T-helper 17 cell (primary cell): ENCODE results near the gene ANO9. TPM values are rescaled to one million over a fixed set of nuclear protein-coding genes. Genes with fewer than 3 reads are reported as not detected.
"Not testable (repeated sequence)": the region's sequence is repeated elsewhere in the genome, so short reads cannot be mapped to it uniquely, and the experiment has no call there.

Experiments
- ATAC-seq: fragments of 150-1000 bp; cut with Tn5 transposase; 2 replicates; pipeline ENCODE4 v1.10.0; 2021; ENCODE audit warnings: mild to moderate bottlenecking, moderate library complexity
- DNase-seq, 3 donors: peaks; one replicate each; pipeline versions ENCODE4 v3.0.0 to v3.0.0-alpha.2; 2020 to 2021
- H3K9me3 ChIP-seq: one replicate; pipeline ENCODE4 v1.7.0; 2013; ENCODE audit warnings: low read length, mild to moderate bottlenecking; ENCODE audit not compliant: control insufficient read depth, poor library complexity, severe bottlenecking
- H3K27ac Mint-ChIP-seq: one replicate; pipeline ENCODE4 v1.8.0; 2022; ENCODE audit warnings: mild to moderate bottlenecking, moderate library complexity, mixed read lengths
- H3K27me3 Mint-ChIP-seq: one replicate; pipeline ENCODE4 v1.8.0; 2022; ENCODE audit warnings: mixed read lengths
- H3K36me3 Mint-ChIP-seq: one replicate; pipeline ENCODE4 v1.8.0; 2022; ENCODE audit warnings: low read depth, mixed read lengths
- H3K4me1 Mint-ChIP-seq: one replicate; pipeline ENCODE4 v1.8.0; 2022; ENCODE audit warnings: mild to moderate bottlenecking, mixed read lengths
- H3K4me3 Mint-ChIP-seq: one replicate; pipeline ENCODE4 v1.8.0; 2022; ENCODE audit warnings: mild to moderate bottlenecking, moderate library complexity, mixed read lengths
- total RNA-seq, 4 donors: library from RNA in 2 of 4; stranded (reverse) in 2 of 4; gene quantifications; one replicate each; pipeline ENCODE4 v1.2.3 and lab custom pipeline; 2022 to 2026

The ANO9 gene
- total RNA-seq, 2 donors from 2014 or later: 131 to 165 TPM

DNA sequence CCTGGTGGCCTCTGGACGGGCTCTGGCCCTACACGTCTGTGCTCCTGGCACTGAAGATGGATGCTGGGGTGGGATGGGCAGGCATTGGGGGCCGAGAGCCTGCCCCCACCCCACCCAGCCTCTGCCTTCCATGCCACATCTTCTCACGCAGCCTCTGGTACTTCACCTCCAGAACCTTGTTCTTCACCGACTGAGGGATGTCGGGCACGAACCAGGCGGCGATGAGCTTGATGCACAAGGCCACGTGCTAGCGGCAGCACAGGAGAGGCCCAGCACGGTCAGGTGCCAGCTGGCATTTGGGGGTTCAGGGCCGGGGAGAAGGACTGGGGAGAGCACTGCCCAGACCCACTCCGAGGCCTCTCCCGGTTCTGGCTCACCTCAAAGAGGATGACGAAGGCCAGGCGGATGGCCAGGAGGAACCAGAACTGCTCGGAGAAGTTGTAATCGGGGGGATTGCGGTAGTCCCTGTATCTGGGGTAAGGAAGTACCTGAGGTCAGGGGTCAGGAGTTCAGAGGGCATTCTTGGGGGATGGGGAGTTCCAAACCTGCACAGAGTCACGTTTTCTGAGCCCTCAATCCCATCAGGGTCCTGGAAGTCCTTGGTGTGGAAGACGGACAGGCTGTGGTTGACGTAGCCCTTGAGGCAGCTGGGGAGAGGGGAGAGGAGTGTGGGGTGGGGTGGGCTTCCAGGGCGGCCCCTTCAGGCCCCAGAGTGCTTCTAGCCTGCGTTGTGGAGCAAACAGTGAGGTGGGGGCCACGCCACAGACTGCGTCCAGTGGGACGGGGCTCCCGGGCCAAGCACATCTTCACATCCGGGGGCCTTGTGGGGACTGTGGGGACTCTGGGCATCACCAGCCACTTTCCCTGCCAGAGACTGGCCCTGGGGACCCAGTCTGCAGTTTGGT, 23.2 kb downstream of the ANO9 start:
- H3K9me3 ChIP-seq: no peaks in the 10 kb centered on the region
- H3K4me1 Mint-ChIP-seq: peaks cover 13% of the 10 kb centered on the region
- H3K27ac Mint-ChIP-seq: no peak overlapping the region
- H3K27me3 Mint-ChIP-seq: no peaks in the 10 kb centered on the region
- no peak for ATAC-seq
- H3K36me3 Mint-ChIP-seq: peaks cover 7% of the 10 kb centered on the region
- H3K4me3 Mint-ChIP-seq: no peak overlapping the region
- DNase-seq: peak in 1 of 3 donors; percentile 5

- H3K27ac Mint-ChIP-seq: peak overlapping the region; percentile 19
These were observed 24.0 kb downstream of the ANO9 start for GRCh38 chr11:417652-418342.

DNA sequence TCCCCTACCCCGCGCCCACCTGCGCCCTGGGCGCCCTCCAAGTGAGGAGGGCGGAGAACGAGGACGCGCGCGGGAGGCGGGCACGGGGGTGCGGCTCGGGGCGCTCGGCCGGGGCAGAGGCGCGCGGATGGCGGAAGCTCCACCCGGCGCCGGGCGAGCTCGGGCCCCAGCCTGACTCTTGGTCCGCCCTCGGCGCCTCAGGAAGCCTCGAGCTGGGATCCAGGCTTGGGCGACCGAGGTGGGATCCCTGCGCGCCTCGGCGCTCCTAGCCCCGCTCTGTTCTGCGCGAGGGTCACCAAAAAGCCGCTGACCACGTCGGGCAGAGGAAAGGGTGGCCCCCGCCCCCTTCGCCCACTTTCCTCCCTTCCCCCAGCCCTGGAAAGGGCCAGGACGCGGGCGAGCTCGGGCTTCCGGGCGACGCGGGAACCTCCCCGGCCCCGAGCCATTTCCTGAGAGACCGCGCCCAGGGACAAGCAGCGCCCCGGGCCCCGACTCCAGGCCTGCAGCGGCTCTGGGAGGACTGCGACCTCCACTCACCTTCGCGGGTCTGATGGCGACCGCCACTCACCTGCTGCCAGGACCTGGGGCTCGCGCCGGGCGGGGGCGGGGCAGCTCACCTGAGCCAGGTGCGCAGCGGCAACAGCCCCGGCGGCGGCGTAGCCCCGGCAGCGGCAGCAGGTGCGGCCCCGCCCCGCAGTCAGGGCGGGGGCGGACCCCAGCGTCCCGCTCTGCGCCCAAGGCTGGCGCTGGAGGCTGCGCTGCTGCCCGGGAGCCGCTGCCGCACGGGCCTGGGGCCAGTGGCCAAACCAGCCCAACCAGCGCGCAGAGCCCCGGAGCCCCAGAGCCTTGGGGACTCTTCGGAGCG, 24.8 kb downstream of the ANO9 start:
- H3K36me3 Mint-ChIP-seq: peaks cover 7% of the 10 kb centered on the region
- DNase-seq (peak; percentile 28 to 41 (median 35)), ATAC-seq (peak; percentile 20)
- H3K4me1 Mint-ChIP-seq: peaks cover 19% of the 10 kb centered on the region
- peak overlapping the region; percentile 100 for H3K4me3 Mint-ChIP-seq
- H3K27ac Mint-ChIP-seq: no peak overlapping the region
- no peaks in the 10 kb centered on the region for H3K27me3 Mint-ChIP-seq
- H3K9me3 ChIP-seq: no peaks in the 10 kb centered on the region

More at GRCh38 chr11:417652-418342, 24.0 kb downstream of the ANO9 start:
- Mint-ChIP-seq H3K4me3 (peak overlapping the region; percentile 78), H3K4me1 (peaks cover 19% of the 10 kb centered on the region), H3K27me3 (no peaks in the 10 kb centered on the region), H3K36me3 (peaks cover 7% of the 10 kb centered on the region)
- peak in 1 of 3 donors; percentile 8 for DNase-seq
- no peak for ATAC-seq
- H3K9me3 ChIP-seq: no peaks in the 10 kb centered on the region

DNA sequence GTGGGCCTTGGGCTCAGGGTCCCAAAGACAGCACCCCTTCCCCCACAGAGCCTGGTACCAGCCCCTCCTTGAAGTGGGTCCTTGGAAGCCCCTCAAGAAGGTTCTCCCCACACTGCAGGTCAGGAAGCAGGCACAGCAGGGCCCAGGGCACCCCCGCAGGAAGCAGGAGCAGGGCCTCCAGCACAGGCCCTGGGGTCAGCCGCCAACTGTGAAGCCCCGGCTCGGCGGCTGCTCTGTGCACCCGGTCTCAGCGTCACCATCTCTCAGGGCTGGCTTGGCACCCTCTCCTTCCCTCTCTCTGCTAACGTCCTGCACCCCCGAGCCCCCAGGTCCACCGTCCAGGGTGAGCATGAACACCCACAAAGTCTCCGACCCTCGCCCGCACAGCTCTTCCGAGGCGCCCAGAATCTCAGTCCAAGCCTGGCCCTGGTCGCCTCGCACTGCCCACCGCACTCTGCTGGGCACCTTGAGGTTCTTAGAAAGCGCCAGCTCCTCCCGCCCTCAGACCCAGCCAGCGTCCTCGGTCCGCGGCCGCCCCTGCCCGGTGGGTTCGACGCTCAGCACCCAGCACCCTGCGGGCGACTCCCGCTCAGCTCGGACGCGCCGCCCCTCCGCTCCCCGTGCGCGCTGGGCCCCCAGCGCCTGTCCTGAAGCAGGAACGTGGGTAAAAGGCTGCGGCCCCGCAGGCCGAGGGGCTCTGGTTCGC, 25.6 kb downstream of the ANO9 start:
- DNase-seq (peak in 1 of 3 donors; percentile 10), ATAC-seq (no peak)
- Mint-ChIP-seq H3K27ac (peak overlapping the region; percentile 91), H3K4me3 (peak overlapping the region; percentile 100), H3K36me3 (peaks cover 7% of the 10 kb centered on the region), H3K4me1 (peaks cover 19% of the 10 kb centered on the region), H3K27me3 (no peaks in the 10 kb centered on the region)
- no peaks in the 10 kb centered on the region for H3K9me3 ChIP-seq

- Mint-ChIP-seq H3K4me1 (peaks cover 19% of the 10 kb centered on the region), H3K36me3 (peaks cover 7% of the 10 kb centered on the region), H3K27me3 (no peaks in the 10 kb centered on the region), H3K4me3 (peak overlapping the region; percentile 100), H3K27ac (peak overlapping the region; percentile 91)
- H3K9me3 ChIP-seq: no peaks in the 10 kb centered on the region
- ATAC-seq (no peak), DNase-seq (peak in 1 of 3 donors; percentile 10)
These were observed 26.2 kb downstream of the ANO9 start for GRCh38 chr11:415640-416041.

DNA sequence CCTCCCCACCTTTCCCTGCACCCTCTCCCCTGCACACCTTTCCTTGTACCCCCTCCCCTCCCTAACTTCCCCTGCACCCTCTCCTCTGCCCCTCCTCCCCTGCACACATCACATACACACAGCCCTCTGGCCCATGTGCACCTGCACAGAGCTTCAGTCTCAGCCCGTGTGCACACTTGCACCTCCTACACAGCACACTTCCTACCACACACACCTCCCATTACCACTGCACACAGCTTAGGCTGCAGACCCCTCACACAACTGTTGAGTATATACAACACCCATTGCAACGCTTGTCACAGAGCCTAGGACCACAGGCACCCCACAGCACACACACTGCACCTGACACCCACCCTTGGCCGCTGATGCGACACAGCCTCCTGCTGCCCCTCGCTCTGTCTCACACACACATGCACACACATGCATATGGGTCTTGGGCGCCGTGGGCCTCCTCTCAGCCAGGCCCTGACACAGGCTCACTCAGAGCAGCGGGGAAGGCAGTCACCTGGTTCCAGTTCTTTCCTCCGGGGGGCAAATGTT, 27.4 kb downstream of the ANO9 start:
- Mint-ChIP-seq H3K4me3 (peak overlapping the region; percentile 100), H3K27me3 (no peaks in the 10 kb centered on the region), H3K27ac (peak overlapping the region; percentile 91), H3K36me3 (peaks cover 7% of the 10 kb centered on the region), H3K4me1 (peaks cover 20% of the 10 kb centered on the region)
- ATAC-seq (peak; percentile 43), DNase-seq (peak in 1 of 3 donors; percentile 4)
- H3K9me3 ChIP-seq: no peaks in the 10 kb centered on the region

- H3K27ac Mint-ChIP-seq: peak overlapping the region; percentile 91
- ATAC-seq: no peak
These were observed 28.4 kb downstream of the ANO9 start for GRCh38 chr11:413120-414081.

GRCh38 chr11:412641-413119, 29.1 kb downstream of the ANO9 start:
- H3K27ac Mint-ChIP-seq: no peak overlapping the region

More at GRCh38 chr11:413120-414081, 28.4 kb downstream of the ANO9 start:
- H3K4me1 Mint-ChIP-seq: peaks cover 21% of the 10 kb centered on the region
- no peaks in the 10 kb centered on the region for H3K27me3 Mint-ChIP-seq
- H3K4me3 Mint-ChIP-seq: peak overlapping the region; percentile 100
- DNase-seq: no peak
- H3K9me3 ChIP-seq: no peaks in the 10 kb centered on the region
- peaks cover 7% of the 10 kb centered on the region for H3K36me3 Mint-ChIP-seq

GRCh38 chr11:411520-411919, 30.3 kb downstream of the ANO9 start:
- not testable (repeated sequence) for H3K4me3 Mint-ChIP-seq, H3K27ac Mint-ChIP-seq, H3K27me3 Mint-ChIP-seq, DNase-seq, ATAC-seq, H3K36me3 Mint-ChIP-seq, H3K9me3 ChIP-seq
- peaks cover 25% of the 10 kb centered on the region for H3K4me1 Mint-ChIP-seq

More at GRCh38 chr11:412641-413119, 29.1 kb downstream of the ANO9 start:
- ATAC-seq: no peak
- H3K4me3 Mint-ChIP-seq: peak overlapping the region; percentile 100
- H3K36me3 Mint-ChIP-seq: peaks cover 7% of the 10 kb centered on the region
- peak in 1 of 3 donors; percentile 10 for DNase-seq
- H3K4me1 Mint-ChIP-seq: peaks cover 23% of the 10 kb centered on the region
- no peaks in the 10 kb centered on the region for H3K9me3 ChIP-seq
- no peaks in the 10 kb centered on the region for H3K27me3 Mint-ChIP-seq

GRCh38 chr11:410711-411110, 31.1 kb downstream of the ANO9 start:
- not testable (repeated sequence) for H3K4me3 Mint-ChIP-seq, DNase-seq, H3K27me3 Mint-ChIP-seq, H3K36me3 Mint-ChIP-seq, ATAC-seq, H3K27ac Mint-ChIP-seq, H3K9me3 ChIP-seq
- peaks cover 22% of the 10 kb centered on the region for H3K4me1 Mint-ChIP-seq
